Stimulated activated CD4-positive, alpha-beta T cell treated with anti-CD3 and anti-CD28 coated beads, Interleukin-12 subunit alpha, Interleukin-12 subunit beta, amount 100 ng/mL, for 48 hours (primary cell): ENCODE data around the gene GIMAP2.

ENCODE experiments used
- DNase-seq, 3 donors: peaks; one replicate each; pipeline ENCODE4 v3.0.0-alpha.2; 2020; ENCODE audit warnings: low read depth in 2 of 3, low spot score in 1 of 3

Gene GIMAP2

DNA sequence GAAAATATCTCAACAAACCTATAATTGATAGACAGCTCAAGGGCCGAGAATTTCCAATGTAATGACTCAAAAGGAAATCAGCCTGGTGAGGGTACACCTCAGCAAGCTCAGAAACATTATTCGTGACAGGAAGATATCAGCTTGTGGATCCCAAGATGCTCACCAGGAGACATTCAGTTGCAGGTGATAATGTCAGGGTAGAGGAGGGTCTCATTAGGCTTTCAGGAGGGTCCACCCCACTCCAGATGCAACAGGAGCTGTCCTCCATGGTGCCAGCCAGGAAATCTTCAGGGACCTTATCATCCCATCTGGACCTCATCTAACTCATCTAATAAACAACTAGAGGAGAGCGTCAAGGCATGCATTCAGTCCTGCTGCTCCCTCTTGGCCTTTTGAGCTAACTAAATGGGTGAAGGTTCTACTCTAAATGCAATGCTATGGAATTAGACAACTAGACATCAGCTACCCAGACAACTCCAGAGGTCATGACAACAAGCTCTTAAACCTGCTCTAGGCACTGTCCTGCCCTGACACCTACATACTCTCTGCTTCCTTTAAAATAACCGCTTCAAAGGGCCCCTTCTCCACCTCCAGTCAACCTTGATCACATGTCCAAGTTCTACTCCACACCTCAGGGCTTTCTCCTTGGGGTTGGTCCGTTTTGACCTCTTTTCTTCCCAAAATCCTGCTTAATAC, 47.4 kb downstream of the GIMAP2 start:
- DNase-seq: no peak

GRCh38 chr7:150733482-150734095, 48.1 kb downstream of the GIMAP2 start:
- DNase-seq: no peak

GRCh38 chr7:150734254-150734653, 48.7 kb downstream of the GIMAP2 start:
- DNase-seq: no peak

GRCh38 chr7:150735596-150736358, 50.3 kb downstream of the GIMAP2 start:
- no peak for DNase-seq

DNA sequence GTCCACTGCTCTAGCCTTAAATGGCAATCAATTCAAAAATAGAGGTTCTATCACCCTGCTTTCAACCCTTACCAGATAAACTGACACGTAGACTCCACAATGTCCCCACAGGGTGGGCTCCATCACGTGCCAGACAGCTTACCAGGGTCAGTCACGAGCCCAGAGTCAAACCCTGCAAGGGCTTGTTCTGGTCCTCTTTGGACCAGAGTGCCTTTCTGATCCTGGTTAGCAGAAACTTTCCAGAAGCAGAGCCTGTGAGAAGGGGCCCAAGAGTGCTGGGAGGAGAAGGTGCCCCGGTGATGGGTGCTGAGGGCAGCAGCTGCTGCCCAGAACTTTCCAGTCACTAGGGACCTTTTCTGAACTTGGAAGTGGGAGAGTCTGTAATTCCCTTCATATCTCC, 51.4 kb downstream of the GIMAP2 start:
- DNase-seq: no peak

- no peak for DNase-seq
Observed at GRCh38 chr7:150737265-150738055, 52.0 kb downstream of the GIMAP2 start, which contains the start of gene GIMAP5. TSS of gene GIMAP5 (plus strand) at chr7:150737418. CDS start at chr7:150740885, 3,467 bp downstream.

- no peak for DNase-seq
Observed at GRCh38 chr7:150738092-150738491, 52.6 kb downstream of the GIMAP2 start.

- DNase-seq: no peak
Observed at GRCh38 chr7:150738591-150739001, 53.1 kb downstream of the GIMAP2 start.

DNA sequence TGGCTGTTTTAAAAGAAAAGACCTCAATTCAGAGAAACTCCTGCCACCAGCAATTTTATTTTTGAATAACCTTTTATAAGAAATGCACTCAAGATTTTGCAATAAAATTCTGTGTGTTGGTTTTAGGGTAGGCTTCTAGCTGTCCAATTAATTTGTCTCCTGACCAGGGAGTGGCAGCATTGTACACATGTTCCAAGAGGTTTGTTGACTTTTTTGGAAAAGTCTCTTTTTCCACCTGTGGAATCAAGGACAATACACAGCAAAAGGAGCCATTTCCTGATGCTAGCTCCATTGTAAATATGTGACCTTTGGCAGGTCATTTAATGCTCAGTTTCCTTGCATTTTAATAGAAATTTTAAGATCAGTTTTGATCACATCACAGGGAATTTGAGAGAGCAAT, 53.5 kb downstream of the GIMAP2 start:
- no peak for DNase-seq

GRCh38 chr7:150740053-150740452, 54.5 kb downstream of the GIMAP2 start:
- no peak for DNase-seq

DNA sequence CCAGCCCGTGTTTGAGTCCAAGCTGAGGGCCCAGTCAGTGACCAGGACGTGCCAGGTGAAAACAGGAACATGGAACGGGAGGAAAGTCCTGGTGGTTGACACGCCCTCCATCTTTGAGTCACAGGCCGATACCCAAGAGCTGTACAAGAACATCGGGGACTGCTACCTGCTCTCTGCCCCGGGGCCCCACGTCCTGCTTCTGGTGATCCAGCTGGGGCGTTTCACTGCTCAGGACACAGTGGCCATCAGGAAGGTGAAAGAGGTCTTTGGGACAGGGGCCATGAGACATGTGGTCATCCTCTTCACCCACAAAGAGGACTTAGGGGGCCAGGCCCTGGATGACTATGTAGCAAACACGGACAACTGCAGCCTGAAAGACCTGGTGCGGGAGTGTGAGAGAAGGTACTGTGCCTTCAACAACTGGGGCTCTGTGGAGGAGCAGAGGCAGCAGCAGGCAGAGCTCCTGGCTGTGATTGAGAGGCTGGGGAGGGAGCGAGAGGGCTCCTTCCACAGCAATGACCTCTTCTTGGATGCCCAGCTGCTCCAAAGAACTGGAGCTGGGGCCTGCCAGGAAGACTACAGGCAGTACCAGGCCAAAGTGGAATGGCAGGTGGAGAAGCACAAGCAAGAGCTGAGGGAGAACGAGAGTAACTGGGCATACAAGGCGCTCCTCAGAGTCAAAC, 56.9 kb downstream of the GIMAP2 start:
- DNase-seq: no peak
